ENCODE measurements around the gene ZAR1L. TPM values are rescaled to one million over a fixed set of nuclear protein-coding genes. Genes with fewer than 3 reads are reported as not detected.

Gene ZAR1L
- polyA plus RNA-seq, 1 donor from 2014 or later, result not detected

- Histone ChIP-seq H3F3A (ENCODE audit: insufficient read depth, low read length, poor library complexity, severe bottlenecking) (no peaks in the 10 kb centered on the region), H3K4me3 (ENCODE audit: low read length) (no peak overlapping the region), H3K36me3 (ENCODE audit: insufficient read depth, low read length) (no peaks in the 10 kb centered on the region), H3K27ac (ENCODE audit: low read length) (no peak overlapping the region), H3K9me3 (ENCODE audit: low read length) (no peaks in the 10 kb centered on the region), H3K27me3 (ENCODE audit: insufficient read depth, low read depth, low read length) (no peaks in the 10 kb centered on the region), H3K79me2 (replicated peaks; ENCODE audit: insufficient read depth, low read length) (no peaks in the 10 kb centered on the region), H3K9me2 (ENCODE audit: insufficient read depth, low read length) (no peaks in the 10 kb centered on the region), H2AFZ (ENCODE audit: low read depth, low read length) (no peak overlapping the region), H4K20me1 (ENCODE audit: insufficient read depth) (no peaks in the 10 kb centered on the region), H3K9ac (ENCODE audit: low read length) (no peak overlapping the region), H3K4me2 (ENCODE audit: low read length) (no peak overlapping the region)
- no peak for TF ChIP-seq EZH2 (IDR thresholded peaks at IDR 0.05; ENCODE audit: borderline replicate concordance, insufficient read depth, low read length, poor library complexity, severe bottlenecking)
- TF ChIP-seq TAF1 (IDR thresholded peaks at IDR 0.05; ENCODE audit: low read depth), result no peak
- TF ChIP-seq EP300 (conservative IDR thresholded peaks at IDR 0.05; ENCODE audit: poor library complexity, severe bottlenecking), result no peak
- no peak for TF ChIP-seq RAD21 (conservative IDR thresholded peaks at IDR 0.05)
- TF ChIP-seq REST (IDR thresholded peaks at IDR 0.05; ENCODE audit: borderline replicate concordance), result no peak
- no peak for TF ChIP-seq POLR2AphosphoS5 (IDR thresholded peaks at IDR 0.05)
- TF ChIP-seq MXI1 (conservative IDR thresholded peaks at IDR 0.05; ENCODE audit: poor library complexity, severe bottlenecking), result no peak
- no peak for TF ChIP-seq CTCF (IDR thresholded peaks at IDR 0.05; ENCODE audit: poor library complexity, severe bottlenecking)
- no peak for TF ChIP-seq SMC3 (conservative IDR thresholded peaks at IDR 0.05; ENCODE audit: poor library complexity)
Observed at GRCh38 chr13:32305646-32306045, 9.5 kb downstream of the ZAR1L start.

GRCh38 chr13:32302461-32302860 lies 12.7 kb downstream of the ZAR1L start:
- Histone ChIP-seq H3K4me2 (ENCODE audit: low read length) (no peak overlapping the region), H3K27me3 (ENCODE audit: insufficient read depth, low read depth, low read length) (no peaks in the 10 kb centered on the region), H3K36me3 (ENCODE audit: insufficient read depth, low read length) (no peaks in the 10 kb centered on the region), H3K9ac (ENCODE audit: low read length) (no peak overlapping the region), H3K9me2 (ENCODE audit: insufficient read depth, low read length) (no peaks in the 10 kb centered on the region), H2AFZ (ENCODE audit: low read depth, low read length) (no peak overlapping the region), H3F3A (ENCODE audit: insufficient read depth, low read length, poor library complexity, severe bottlenecking) (no peaks in the 10 kb centered on the region), H3K79me2 (replicated peaks; ENCODE audit: insufficient read depth, low read length) (no peaks in the 10 kb centered on the region), H3K9me3 (ENCODE audit: low read length) (no peaks in the 10 kb centered on the region), H3K27ac (ENCODE audit: low read length) (no peak overlapping the region), H3K4me3 (ENCODE audit: low read length) (no peak overlapping the region), H4K20me1 (ENCODE audit: insufficient read depth) (no peaks in the 10 kb centered on the region)
- no peak for TF ChIP-seq EP300 (conservative IDR thresholded peaks at IDR 0.05; ENCODE audit: poor library complexity, severe bottlenecking)

- H3F3A ChIP-seq (ENCODE audit: insufficient read depth, low read length, poor library complexity, severe bottlenecking), result no peaks in the 10 kb centered on the region
- H3K27ac ChIP-seq (ENCODE audit: low read length), result no peak overlapping the region
- no peaks in the 10 kb centered on the region for H3K9me2 ChIP-seq (ENCODE audit: insufficient read depth, low read length)
- H3K9me3 ChIP-seq (ENCODE audit: low read length), result no peaks in the 10 kb centered on the region
- H3K27me3 ChIP-seq (ENCODE audit: insufficient read depth, low read depth, low read length), result no peaks in the 10 kb centered on the region
- no peaks in the 10 kb centered on the region for H3K36me3 ChIP-seq (ENCODE audit: insufficient read depth, low read length)
- no peak overlapping the region for H3K4me3 ChIP-seq (ENCODE audit: low read length)
- H3K79me2 ChIP-seq (replicated peaks; ENCODE audit: insufficient read depth, low read length), result no peaks in the 10 kb centered on the region
- TF ChIP-seq RAD21 (conservative IDR thresholded peaks at IDR 0.05), result no peak
- no peak for TF ChIP-seq POLR2AphosphoS5 (IDR thresholded peaks at IDR 0.05)
- no peak for TF ChIP-seq EZH2 (IDR thresholded peaks at IDR 0.05; ENCODE audit: borderline replicate concordance, insufficient read depth, low read length, poor library complexity, severe bottlenecking)
- TF ChIP-seq MXI1 (conservative IDR thresholded peaks at IDR 0.05; ENCODE audit: poor library complexity, severe bottlenecking), result no peak
- no peak for TF ChIP-seq REST (IDR thresholded peaks at IDR 0.05; ENCODE audit: borderline replicate concordance)
- TF ChIP-seq CTCF (IDR thresholded peaks at IDR 0.05; ENCODE audit: poor library complexity, severe bottlenecking), result no peak
- TF ChIP-seq TAF1 (IDR thresholded peaks at IDR 0.05; ENCODE audit: low read depth), result no peak
- TF ChIP-seq SMC3 (conservative IDR thresholded peaks at IDR 0.05; ENCODE audit: poor library complexity), result no peak
- TF ChIP-seq EP300 (conservative IDR thresholded peaks at IDR 0.05; ENCODE audit: poor library complexity, severe bottlenecking), result no peak
- no peak overlapping the region for H2AFZ ChIP-seq (ENCODE audit: low read depth, low read length)
- H3K4me2 ChIP-seq (ENCODE audit: low read length), result no peak overlapping the region
- H4K20me1 ChIP-seq (ENCODE audit: insufficient read depth), result no peaks in the 10 kb centered on the region
- H3K9ac ChIP-seq (ENCODE audit: low read length), result no peak overlapping the region
Observed at GRCh38 chr13:32300920-32301319, 14.2 kb downstream of the ZAR1L start.

All from neural cell (in vitro differentiated cells).